ENCODE measurements around the gene WSCD2. TPM values are rescaled to one million over a fixed set of nuclear protein-coding genes. Genes with fewer than 3 reads are reported as not detected.
A peak's percentile ranks its signal among the peaks of the same experiment; 100 is the strongest.

WSCD2 gene
- total RNA-seq, 2 donors from 2014 or later, result not detected

DNA sequence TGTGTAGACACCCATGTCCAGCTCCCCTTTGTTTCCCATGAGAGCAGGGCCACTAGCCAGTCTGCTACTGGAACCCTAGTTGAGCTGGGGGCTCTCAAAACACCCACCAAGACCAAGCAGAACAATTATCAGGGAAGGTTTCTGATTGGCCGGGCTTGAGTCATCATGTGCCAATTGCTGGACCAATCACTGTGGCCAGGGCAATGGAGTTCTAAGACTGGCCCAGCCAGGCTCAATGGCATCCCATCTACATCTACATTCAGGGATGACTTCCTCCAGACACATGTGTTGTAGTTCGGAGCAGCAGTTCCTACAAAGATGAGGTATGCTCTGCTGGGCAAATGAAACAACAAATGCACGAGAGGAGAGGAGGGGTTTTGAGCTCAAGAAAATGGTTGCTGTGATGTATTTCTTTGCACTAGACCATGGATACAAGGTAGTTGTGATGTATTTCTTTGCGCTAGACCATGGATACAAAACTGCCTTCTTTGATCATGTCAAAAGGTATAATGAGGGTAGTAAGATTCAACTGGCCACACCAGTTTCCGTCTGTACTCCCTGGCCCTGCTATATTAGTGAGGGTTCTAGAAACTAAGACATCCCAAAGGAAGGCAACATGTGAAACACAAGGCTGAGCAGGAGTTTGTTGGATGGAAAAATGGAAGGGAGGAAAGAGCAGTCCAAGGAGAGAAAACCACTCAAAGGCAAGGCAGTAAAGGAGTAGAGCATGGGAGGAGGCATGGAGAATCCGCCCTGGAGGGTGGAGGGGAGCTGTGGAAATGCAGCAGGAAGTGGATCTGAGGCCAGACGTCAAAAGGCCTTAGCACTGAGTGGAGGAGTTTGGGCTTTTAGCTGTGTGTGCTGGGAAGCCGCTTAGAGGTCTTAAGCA, 8.9 kb upstream of the WSCD2 start:
- DNase-seq (ENCODE audit: low spot score in 2 of 2), result no peak
- Mint-ChIP-seq H3K27ac (no peak overlapping the region), H3K36me3 (no peaks in the 10 kb centered on the region), H3K9me3 (peaks cover 5 to 9% of the 10 kb centered on the region in 2 donors)
- no peak for ATAC-seq

DNA sequence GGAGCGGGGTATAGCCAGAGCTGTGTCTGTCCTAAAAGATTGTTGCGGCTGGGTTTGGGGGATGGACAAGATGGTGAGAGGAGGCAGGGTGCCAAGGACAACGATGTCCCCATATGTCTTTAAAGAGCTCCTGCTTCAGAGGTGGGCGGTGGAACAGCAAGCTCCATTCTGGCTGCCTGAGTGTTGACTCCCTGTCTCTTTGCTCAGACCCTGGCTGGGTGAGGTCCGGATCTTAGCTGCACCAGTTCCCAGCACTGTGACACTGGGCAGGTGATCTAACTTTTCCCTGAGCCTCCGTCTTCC, 8.3 kb upstream of the WSCD2 start:
- Mint-ChIP-seq H3K9me3 (peaks cover 5 to 9% of the 10 kb centered on the region in 2 donors), H3K27ac (no peak overlapping the region), H3K36me3 (no peaks in the 10 kb centered on the region)
- no peak for ATAC-seq
- no peak for DNase-seq (ENCODE audit: low spot score in 2 of 2)

DNA sequence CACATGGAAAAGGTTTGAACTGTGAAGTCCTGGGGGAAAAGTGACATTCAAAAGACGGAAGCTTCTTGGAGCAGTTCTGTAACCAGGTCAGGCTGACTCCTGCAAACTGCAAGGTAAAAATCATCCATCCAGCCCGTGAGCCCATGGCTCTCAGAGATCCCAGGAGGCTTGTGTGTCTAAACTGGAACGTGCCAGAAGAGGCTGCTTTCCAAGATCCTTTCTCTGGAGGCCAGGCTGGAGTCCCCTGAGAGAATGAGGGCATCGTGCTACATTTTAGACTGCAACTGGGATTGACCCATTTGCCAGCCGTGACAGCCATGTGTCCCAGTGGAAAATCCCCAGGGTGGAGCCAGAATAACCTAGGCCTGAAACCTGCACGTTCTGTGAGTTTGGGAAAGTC, 7.8 kb upstream of the WSCD2 start:
- ATAC-seq (no peak), DNase-seq (ENCODE audit: low spot score in 2 of 2) (no peak)
- H3K36me3 Mint-ChIP-seq, result no peaks in the 10 kb centered on the region

GRCh38 chr12:108121728-108122471, 7.2 kb upstream of the WSCD2 start:
- ATAC-seq (no peak), DNase-seq (ENCODE audit: low spot score in 2 of 2) (no peak)
- H3K27ac Mint-ChIP-seq, result no peak overlapping the region
- no peaks in the 10 kb centered on the region for H3K36me3 Mint-ChIP-seq
- H3K9me3 Mint-ChIP-seq, result peaks cover 5 to 9% of the 10 kb centered on the region in 2 donors

More for the DNA sequence above, 7.8 kb upstream of the WSCD2 start:
- H3K27ac Mint-ChIP-seq, result no peak overlapping the region
- peaks cover 5 to 9% of the 10 kb centered on the region in 2 donors for H3K9me3 Mint-ChIP-seq

DNA sequence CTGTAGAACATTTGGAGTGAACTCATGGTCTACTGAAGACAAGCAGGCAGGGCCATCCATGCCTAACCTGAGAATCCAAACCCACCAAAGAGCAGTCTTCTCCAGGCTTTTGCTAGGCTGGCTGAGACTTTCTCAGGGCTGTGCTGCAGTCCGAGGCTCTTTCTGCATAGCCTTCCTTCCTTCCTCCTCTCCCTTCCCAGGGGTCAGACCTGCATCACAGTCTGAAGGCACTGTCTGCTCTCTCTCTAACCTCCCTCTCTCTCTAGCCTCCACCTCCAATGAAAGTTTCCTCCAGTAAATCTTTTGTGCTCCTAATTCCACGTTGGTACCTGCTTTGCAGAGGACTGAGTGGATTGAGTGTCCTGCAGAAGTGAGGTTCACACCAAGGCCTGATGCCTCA, 6.4 kb upstream of the WSCD2 start:
- ATAC-seq, result no peak
- no peaks in the 10 kb centered on the region for H3K36me3 Mint-ChIP-seq
- H3K9me3 Mint-ChIP-seq, result peaks cover 5 to 9% of the 10 kb centered on the region in 2 donors
- DNase-seq (ENCODE audit: low spot score in 2 of 2), result no peak
- peak overlapping the region in 1 of 2 donors; percentile 3 for H3K27ac Mint-ChIP-seq

DNA sequence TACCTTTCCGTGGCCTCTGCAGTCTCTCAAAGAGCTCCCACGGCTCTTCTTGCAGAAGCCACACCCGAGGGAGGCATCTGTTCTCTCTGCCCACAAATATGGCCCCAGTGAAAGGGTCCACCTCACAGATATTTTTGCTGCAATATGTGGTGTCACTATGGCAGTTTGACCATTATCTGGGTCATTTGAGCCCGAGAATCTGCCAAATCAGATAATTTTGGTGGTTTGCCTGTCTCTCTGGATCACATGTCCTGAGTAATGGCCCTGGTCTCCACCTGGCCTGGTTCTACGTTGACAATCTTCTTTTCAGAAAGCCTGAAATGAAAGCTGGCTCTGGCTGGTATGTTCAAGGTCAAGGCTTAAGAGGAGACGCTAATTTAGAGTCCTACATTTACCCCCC, 5.7 kb upstream of the WSCD2 start:
- DNase-seq (ENCODE audit: low spot score in 2 of 2) (no peak), ATAC-seq (no peak)
- Mint-ChIP-seq H3K9me3 (peaks cover 5 to 9% of the 10 kb centered on the region in 2 donors), H3K36me3 (no peaks in the 10 kb centered on the region), H3K27ac (no peak overlapping the region)

GRCh38 chr12:108125073-108125472, 4.0 kb upstream of the WSCD2 start:
- Mint-ChIP-seq H3K27ac (no peak overlapping the region), H3K9me3 (peaks cover 0 to 5% of the 10 kb centered on the region in 2 donors), H3K36me3 (no peaks in the 10 kb centered on the region)
- no peak for DNase-seq (ENCODE audit: low spot score in 2 of 2)
- no peak for ATAC-seq

- Mint-ChIP-seq H3K36me3 (no peaks in the 10 kb centered on the region), H3K9me3 (no peaks in the 10 kb centered on the region), H3K27ac (no peak overlapping the region)
- DNase-seq (ENCODE audit: low spot score in 2 of 2) (no peak), ATAC-seq (no peak)
These were observed 2.9 kb upstream of the WSCD2 start for GRCh38 chr12:108126212-108126611.

DNA sequence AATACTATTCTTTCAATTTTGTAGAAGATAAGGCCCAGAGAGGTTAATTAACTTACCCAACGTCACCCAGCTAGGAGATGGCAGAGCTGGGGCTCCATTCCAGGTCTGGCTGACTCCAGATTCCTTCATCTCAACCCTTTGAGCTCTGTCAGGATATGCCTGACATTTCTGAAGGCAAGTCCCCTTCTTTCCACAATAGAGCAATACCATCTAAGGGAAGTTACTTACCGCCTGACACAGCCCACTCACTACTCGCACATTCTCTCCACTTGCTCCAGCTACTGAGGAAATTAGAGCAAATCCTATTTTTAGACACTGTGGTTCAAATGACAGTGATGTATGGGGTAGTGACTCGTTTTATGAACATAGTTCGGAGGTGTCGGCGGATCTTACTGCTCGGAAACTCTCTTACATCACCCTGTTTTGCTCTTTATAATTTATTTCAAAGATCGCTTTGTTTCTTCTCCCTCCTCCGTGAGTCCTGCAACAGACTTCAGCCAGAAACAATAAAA, 2.0 kb upstream of the WSCD2 start:
- DNase-seq (ENCODE audit: low spot score in 2 of 2) (no peak), ATAC-seq (no peak)
- no peak overlapping the region for H3K27ac Mint-ChIP-seq
- no peaks in the 10 kb centered on the region for H3K36me3 Mint-ChIP-seq
- H3K9me3 Mint-ChIP-seq, result no peaks in the 10 kb centered on the region

DNA sequence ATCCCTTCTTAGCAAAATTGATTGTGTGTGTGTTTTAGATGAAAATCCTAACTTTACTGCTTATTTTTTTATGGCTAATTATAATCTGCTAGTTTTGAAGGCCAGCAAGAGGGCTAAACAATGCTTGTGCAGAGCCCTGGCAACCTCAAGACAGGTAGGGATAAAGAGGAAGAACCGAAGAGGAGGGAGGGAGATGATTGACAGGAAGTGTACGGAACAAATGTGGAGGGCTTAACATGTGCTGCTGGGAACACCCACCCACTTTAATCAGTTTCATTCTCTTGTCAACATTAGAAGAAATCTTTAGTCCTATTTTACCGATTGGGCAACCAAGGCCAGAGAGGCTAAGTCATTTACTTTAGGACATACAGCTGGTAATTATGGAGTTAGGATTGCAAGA, 1.4 kb upstream of the WSCD2 start:
- H3K27ac Mint-ChIP-seq, result no peak overlapping the region
- no peaks in the 10 kb centered on the region for H3K9me3 Mint-ChIP-seq
- DNase-seq (ENCODE audit: low spot score in 2 of 2), result no peak
- no peak for ATAC-seq
- H3K36me3 Mint-ChIP-seq, result no peaks in the 10 kb centered on the region

DNA sequence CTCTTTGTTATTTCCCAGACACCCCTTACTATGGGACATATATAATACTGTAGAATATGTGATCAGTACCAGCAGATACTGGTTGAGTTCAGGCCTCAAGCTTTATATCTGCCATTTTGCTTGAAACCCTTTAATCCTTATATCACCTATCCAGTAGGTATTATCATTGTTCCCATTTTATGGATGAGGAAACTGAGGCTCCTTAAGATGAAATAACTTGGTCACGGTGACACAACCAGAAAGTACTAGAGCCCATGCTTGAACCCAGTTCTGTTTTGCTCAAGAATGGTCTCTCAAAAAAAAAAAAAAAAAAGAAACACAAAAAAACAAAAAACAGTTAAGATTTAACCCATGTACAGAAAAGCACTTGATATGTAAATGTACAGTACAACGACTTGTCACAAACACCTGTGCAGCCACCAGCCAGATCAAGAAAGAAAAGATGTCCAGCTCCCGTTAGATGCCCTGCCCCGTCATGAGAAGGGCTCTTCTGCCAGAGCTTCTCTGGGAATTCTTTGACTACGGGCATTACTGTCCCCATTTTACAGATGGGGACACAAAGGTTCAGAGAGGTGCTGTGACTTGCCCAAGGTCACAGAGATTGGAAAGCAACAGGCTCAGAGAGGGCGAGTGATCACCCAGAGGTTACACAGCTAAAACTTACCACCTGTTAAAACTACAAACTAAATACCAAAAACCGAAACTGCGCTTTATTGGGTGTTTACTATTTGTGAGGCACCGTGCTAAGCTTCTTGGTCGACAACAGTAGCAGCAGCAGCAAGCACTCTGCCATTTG, 669 bp upstream of the WSCD2 start:
- ATAC-seq (no peak), DNase-seq (ENCODE audit: low spot score in 2 of 2) (no peak)
- H3K36me3 Mint-ChIP-seq, result no peaks in the 10 kb centered on the region
- H3K27ac Mint-ChIP-seq, result no peak overlapping the region
- no peaks in the 10 kb centered on the region for H3K9me3 Mint-ChIP-seq

- Mint-ChIP-seq H3K9me3 (no peaks in the 10 kb centered on the region), H3K36me3 (no peaks in the 10 kb centered on the region), H3K27ac (no peak overlapping the region)
- ATAC-seq, result no peak
- no peak for DNase-seq (ENCODE audit: low spot score in 2 of 2)
These were observed 1.9 kb downstream of the WSCD2 start for GRCh38 chr12:108131035-108131434.

DNA sequence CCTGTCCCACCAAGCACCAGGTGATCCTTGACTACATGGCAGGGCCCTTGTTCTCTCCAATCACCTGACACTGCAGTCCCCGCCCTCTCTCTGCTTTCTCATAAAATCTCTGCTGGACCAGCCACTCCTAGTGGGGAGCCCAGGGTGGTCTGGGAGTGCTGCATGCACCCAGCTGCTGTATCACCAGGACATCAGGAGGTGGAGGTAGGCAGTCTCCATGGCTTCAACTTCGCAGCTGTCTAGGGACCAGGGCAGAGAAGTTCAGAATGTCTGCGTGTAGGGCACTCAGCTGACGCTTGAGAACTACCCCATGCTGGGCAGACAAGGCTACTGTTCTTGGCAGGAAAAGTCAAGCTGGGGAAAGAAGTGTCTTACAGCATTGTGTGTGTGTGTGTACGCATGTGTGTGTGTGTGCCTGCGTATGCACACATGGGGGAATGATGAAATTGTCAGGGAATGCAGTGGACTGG, 2.6 kb downstream of the WSCD2 start:
- ATAC-seq (no peak), DNase-seq (ENCODE audit: low spot score in 2 of 2) (no peak)
- Mint-ChIP-seq H3K36me3 (no peaks in the 10 kb centered on the region), H3K9me3 (no peaks in the 10 kb centered on the region), H3K27ac (no peak overlapping the region)

- Mint-ChIP-seq H3K36me3 (no peaks in the 10 kb centered on the region), H3K27ac (no peak overlapping the region), H3K9me3 (no peaks in the 10 kb centered on the region)
- DNase-seq (ENCODE audit: low spot score in 2 of 2), result no peak
- ATAC-seq, result no peak
These were observed 4.4 kb downstream of the WSCD2 start for GRCh38 chr12:108133482-108133881.

GRCh38 chr12:108134744-108135143, 5.7 kb downstream of the WSCD2 start:
- no peaks in the 10 kb centered on the region for H3K36me3 Mint-ChIP-seq
- DNase-seq (ENCODE audit: low spot score in 2 of 2) (no peak), ATAC-seq (no peak)
- no peak overlapping the region for H3K27ac Mint-ChIP-seq
- H3K9me3 Mint-ChIP-seq, result no peaks in the 10 kb centered on the region

GRCh38 chr12:108135627-108136026, 6.5 kb downstream of the WSCD2 start:
- ATAC-seq (no peak), DNase-seq (ENCODE audit: low spot score in 2 of 2) (no peak)
- no peaks in the 10 kb centered on the region for H3K9me3 Mint-ChIP-seq
- no peaks in the 10 kb centered on the region for H3K36me3 Mint-ChIP-seq
- no peak overlapping the region for H3K27ac Mint-ChIP-seq

- Mint-ChIP-seq H3K9me3 (no peaks in the 10 kb centered on the region), H3K36me3 (no peaks in the 10 kb centered on the region), H3K27ac (no peak overlapping the region)
- ATAC-seq (no peak), DNase-seq (ENCODE audit: low spot score in 2 of 2) (no peak)
These were observed 7.6 kb downstream of the WSCD2 start for GRCh38 chr12:108136697-108137096.

Measured in activated naive CD4-positive, alpha-beta T cell treated with anti-CD3 and anti-CD28 coated beads, Interleukin-2, amount 50 U/mL, for 72 hours (primary cell).